Parietal lobe (tissue), 2 donors: ENCODE measurements around the gene SH3RF3. TPM values are rescaled to one million over a fixed set of nuclear protein-coding genes. Genes with fewer than 3 reads are reported as not detected.

ENCODE experiments used
- small RNA-seq: library from RNA; depleted of rRNA; stranded (forward); fragments of <200 nt; gene quantifications from one replicate; pipeline ENCODE3, GENCODE V24; 2014; ENCODE audit warnings: low replicate concordance
- total RNA-seq: library from RNA; depleted of rRNA; stranded (reverse); fragments of >200 nt; gene quantifications from one replicate; pipeline ENCODE4 v1.2.3, GENCODE V29; 2014

The SH3RF3 gene
- 22.5 TPM for total RNA-seq

DNA sequence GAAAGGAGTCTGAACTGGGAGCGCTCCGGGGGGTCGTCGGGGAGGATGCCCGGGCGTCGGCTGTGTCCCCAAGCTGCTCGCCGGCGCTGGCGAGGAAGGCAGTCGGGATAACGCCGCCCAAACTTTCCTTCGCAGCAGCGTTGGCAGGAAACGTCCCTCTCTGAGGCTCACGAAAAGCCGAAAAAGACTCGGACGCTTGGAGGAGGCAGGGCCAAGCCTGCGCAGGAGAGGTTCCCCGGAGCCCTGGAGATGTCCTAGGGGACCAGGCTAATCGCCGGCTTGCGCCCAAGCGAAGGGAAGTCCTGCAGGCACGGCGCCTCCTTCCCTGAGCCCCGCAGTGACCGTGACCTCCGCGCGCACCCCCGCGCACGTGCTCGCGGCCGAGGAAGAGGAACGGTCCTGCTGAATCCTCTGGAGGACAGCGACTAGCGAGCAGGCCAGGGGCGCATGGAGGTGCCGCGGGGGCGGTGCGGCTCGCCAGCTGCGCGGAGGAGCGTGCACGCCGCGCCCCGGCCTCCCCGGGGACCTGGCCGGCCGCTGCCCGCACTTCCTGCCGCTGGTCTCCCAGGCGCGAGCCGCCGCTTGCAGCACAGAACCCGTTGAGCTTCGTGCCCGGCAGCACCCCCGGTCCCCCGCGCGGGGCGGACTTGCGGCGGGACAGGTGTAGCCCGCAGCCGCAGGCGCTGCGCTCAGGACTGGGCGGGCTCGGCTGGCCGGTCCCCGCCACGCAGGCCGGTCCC, at the start of gene SH3RF3:
Gene SH3RF3 (plus strand): TSS at position 590 of the 740 bp plus-strand sequence.

Small RNA genes lying within 50 kb of the gene (small RNA-seq; reads per million reads assigned to genes)
- gene MIR4265 (not detected), gene MIR4266 (not detected), gene RF00017 (not detected), gene SNRPGP9 (not detected)

Other genes with a start within 250 kb of the SH3RF3 start
- not detected for gene EDAR, start 140.0 kb upstream of the SH3RF3 start, total RNA-seq